ENCODE data around the gene DSG2.

DNA sequence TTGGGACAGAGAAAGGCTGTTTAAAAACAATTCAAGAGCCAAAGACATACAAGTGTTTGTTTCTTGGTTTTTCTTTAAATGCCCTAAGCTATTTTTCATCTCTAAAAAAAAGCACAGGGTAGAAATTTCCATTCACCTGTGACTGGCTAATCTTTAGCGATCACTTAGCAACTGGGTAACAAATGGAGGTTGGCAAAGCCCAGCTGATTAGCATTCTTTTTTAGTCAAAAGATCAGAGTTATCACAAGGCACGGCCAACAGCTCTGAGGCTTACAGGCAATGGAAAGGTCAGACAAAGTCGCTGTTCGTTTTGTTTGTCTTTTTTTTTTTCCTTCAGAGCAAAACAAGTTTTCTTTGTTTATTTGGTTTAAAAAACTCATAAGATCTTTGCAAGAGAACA, 64.7 kb downstream of the DSG2 start:
- TF ChIP-seq, protein P1, sequence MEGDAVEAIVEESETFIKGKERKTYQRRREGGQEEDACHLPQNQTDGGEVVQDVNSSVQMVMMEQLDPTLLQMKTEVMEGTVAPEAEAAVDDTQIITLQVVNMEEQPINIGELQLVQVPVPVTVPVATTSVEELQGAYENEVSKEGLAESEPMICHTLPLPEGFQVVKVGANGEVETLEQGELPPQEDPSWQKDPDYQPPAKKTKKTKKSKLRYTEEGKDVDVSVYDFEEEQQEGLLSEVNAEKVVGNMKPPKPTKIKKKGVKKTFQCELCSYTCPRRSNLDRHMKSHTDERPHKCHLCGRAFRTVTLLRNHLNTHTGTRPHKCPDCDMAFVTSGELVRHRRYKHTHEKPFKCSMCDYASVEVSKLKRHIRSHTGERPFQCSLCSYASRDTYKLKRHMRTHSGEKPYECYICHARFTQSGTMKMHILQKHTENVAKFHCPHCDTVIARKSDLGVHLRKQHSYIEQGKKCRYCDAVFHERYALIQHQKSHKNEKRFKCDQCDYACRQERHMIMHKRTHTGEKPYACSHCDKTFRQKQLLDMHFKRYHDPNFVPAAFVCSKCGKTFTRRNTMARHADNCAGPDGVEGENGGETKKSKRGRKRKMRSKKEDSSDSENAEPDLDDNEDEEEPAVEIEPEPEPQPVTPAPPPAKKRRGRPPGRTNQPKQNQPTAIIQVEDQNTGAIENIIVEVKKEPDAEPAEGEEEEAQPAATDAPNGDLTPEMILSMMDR (IDR thresholded peaks at IDR 0.05), result no peak
- TF ChIP-seq EZH2phosphoT487 (IDR thresholded peaks at IDR 0.05), result no peak
- no peak for TF ChIP-seq EZH2 (IDR thresholded peaks at IDR 0.05)
